Measurements from ENCODE around the gene SLC30A2. TPM values are rescaled to one million over a fixed set of nuclear protein-coding genes. Genes with fewer than 3 reads are reported as not detected.

Gene SLC30A2
- total RNA-seq, 1 experiment from 2014 or later: 3.0 TPM

DNA sequence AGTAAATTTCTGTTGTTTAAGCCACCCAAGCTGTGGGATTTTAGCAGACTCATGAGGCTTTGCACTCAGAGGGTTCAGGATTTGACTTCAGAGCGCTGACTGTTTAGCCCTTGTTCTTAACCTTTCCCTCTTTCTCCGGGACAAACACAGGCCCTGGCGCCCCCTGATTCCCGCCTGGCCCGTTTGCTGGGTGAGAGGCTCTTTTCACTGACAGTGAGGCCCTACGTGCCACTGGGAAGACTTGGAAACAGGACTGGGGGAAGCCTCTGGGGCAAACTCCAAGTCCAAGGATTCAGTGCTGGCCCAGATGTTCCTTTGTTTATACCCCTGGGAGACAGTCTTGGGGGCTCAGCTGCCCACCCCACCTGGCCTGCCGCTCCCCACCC, 33.3 kb upstream of the SLC30A2 start:
- Histone ChIP-seq H3K27me3 (replicated peaks; ENCODE audit: control insufficient read depth, insufficient read depth, low read length) (no peaks in the 10 kb centered on the region), H3K36me3 (ENCODE audit: control insufficient read depth, insufficient read depth, low read length) (no peaks in the 10 kb centered on the region), H3K4me3 (ENCODE audit: low read depth, low read length) (no peak overlapping the region), H3K9me3 (no peaks in the 10 kb centered on the region), H3K4me1 (peaks cover 45% of the 10 kb centered on the region)
- Mint-ChIP-seq H3K9me3 (ENCODE audit: unreplicated experiment) (no peaks in the 10 kb centered on the region), H3K27ac (ENCODE audit: unreplicated experiment) (peak overlapping the region; percentile 3), H3K4me1 (ENCODE audit: low read depth, unreplicated experiment) (peaks cover 12% of the 10 kb centered on the region), H3K27me3 (ENCODE audit: insufficient read depth, unreplicated experiment) (no peaks in the 10 kb centered on the region), H3K4me3 (ENCODE audit: unreplicated experiment) (peak overlapping the region; percentile 54), H3K36me3 (ENCODE audit: insufficient read depth, unreplicated experiment) (peaks cover 5% of the 10 kb centered on the region)
- TF ChIP-seq, protein P1, sequence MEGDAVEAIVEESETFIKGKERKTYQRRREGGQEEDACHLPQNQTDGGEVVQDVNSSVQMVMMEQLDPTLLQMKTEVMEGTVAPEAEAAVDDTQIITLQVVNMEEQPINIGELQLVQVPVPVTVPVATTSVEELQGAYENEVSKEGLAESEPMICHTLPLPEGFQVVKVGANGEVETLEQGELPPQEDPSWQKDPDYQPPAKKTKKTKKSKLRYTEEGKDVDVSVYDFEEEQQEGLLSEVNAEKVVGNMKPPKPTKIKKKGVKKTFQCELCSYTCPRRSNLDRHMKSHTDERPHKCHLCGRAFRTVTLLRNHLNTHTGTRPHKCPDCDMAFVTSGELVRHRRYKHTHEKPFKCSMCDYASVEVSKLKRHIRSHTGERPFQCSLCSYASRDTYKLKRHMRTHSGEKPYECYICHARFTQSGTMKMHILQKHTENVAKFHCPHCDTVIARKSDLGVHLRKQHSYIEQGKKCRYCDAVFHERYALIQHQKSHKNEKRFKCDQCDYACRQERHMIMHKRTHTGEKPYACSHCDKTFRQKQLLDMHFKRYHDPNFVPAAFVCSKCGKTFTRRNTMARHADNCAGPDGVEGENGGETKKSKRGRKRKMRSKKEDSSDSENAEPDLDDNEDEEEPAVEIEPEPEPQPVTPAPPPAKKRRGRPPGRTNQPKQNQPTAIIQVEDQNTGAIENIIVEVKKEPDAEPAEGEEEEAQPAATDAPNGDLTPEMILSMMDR (IDR thresholded peaks at IDR 0.05; ENCODE audit: insufficient read depth in 1 of 2, low read depth in 1 of 2, low read length in 1 of 2, severe bottlenecking in 1 of 2, unreplicated experiment in 1 of 2): no peak
- intact Hi-C loops (cut with micrococcal nuclease; ENCODE audit: unreplicated experiment): no loop called here
- BruUV-seq (replicated peaks): TSS peak; percentile 82
- DNase-seq: no peak
- POLR2A ChIA-PET: no interaction called here
- CTCF ChIA-PET: interaction anchor here (0.8 kb wide), 1 partner anchor 22 kb away, joined by 7 read pairs; no protein-coding TSS in a partner anchor

DNA sequence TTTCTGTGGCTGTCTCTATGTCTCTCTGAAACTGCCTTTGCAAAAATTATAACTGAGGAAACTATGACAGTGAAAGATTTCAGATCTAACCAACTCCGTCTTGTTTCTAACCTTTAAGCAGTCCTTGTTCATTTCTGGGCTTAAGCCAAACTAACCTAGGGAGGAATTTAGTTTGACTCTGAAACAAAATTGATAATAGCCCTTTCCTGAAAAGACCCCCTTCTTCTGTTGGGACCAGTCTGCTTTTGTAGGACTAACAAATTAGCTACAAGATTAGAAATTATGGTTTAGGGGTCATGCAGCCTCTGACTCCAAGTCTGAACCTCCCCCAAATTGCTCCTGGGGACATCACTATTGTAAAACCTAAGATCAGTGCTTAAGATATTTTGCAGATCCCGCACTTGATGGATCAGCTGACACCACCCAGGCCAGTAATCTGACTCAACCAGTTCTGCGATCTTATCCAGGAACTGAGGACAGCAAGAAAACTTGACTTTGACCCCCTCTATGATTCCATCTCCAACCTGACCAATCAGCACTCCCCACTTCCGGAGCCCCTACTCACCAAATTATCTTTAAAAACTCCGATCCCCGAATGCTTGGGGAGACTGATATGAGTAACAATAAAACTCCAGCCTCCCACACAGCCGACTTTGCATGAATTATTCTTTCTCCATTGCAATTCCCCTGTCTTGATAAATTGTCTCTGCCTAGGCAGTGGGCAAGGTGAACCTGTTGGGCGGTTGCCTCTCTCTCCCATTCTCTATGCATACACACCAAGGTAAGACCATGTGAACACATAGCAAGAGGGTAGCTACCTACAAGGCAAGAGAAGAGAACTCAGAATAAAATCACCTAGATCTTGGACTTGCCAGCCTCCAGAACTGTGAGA, 32.6 kb upstream of the SLC30A2 start:
- intact Hi-C loops (cut with micrococcal nuclease; ENCODE audit: unreplicated experiment): loop anchor here (1.0 kb wide), 1 partner anchor 33 kb away; no protein-coding TSS in a partner anchor
- Histone ChIP-seq H3K9me3 (no peaks in the 10 kb centered on the region), H3K4me3 (ENCODE audit: low read depth, low read length) (no peak overlapping the region), H3K27me3 (replicated peaks; ENCODE audit: control insufficient read depth, insufficient read depth, low read length) (no peaks in the 10 kb centered on the region), H3K36me3 (ENCODE audit: control insufficient read depth, insufficient read depth, low read length) (no peaks in the 10 kb centered on the region), H3K4me1 (peaks cover 40% of the 10 kb centered on the region)
- BruUV-seq (replicated peaks): no TSS peak
- no peaks in the 10 kb centered on the region for H3K9me3 Mint-ChIP-seq (ENCODE audit: unreplicated experiment)
- peaks cover 5% of the 10 kb centered on the region for H3K36me3 Mint-ChIP-seq (ENCODE audit: insufficient read depth, unreplicated experiment)
- peak overlapping the region; percentile 54 for H3K4me3 Mint-ChIP-seq (ENCODE audit: unreplicated experiment)
- H3K27me3 Mint-ChIP-seq (ENCODE audit: insufficient read depth, unreplicated experiment): no peaks in the 10 kb centered on the region
- H3K27ac Mint-ChIP-seq (ENCODE audit: unreplicated experiment): peak overlapping the region; percentile 3
- TF ChIP-seq, protein P1 (IDR thresholded peaks at IDR 0.05; ENCODE audit: insufficient read depth in 1 of 2, low read depth in 1 of 2, low read length in 1 of 2, severe bottlenecking in 1 of 2, unreplicated experiment in 1 of 2): no peak
- peaks cover 12% of the 10 kb centered on the region for H3K4me1 Mint-ChIP-seq (ENCODE audit: low read depth, unreplicated experiment)
- CTCF ChIA-PET: no interaction called here
- POLR2A ChIA-PET: interaction anchor here (0.6 kb wide), 1 partner anchor 9 kb away, joined by 3 read pairs; no protein-coding TSS in a partner anchor
- peak; percentile 66 for DNase-seq

DNA sequence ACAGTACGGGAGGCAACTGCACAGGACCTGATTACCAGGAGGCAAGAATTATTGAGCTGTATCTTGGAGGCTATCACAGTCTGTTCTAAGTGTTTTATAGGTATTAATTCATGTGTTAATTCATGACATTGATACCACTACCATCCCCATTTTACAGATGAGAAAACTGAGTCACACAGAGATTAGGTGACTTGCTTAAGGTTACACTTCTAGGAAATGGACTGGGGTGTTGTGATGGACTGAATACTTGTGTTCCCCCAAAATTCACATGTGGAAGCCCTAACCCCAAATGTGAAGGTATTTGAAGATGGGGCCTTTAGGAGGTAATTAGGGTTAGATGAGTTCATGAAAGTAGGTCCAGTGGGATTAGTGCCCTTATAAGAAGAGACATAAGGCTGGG, 31.6 kb upstream of the SLC30A2 start:
- no peak overlapping the region for H3K27ac Mint-ChIP-seq (ENCODE audit: unreplicated experiment)
- H3K9me3 Mint-ChIP-seq (ENCODE audit: unreplicated experiment): no peaks in the 10 kb centered on the region
- no peaks in the 10 kb centered on the region for H3K27me3 Mint-ChIP-seq (ENCODE audit: insufficient read depth, unreplicated experiment)
- intact Hi-C loops (cut with micrococcal nuclease; ENCODE audit: unreplicated experiment): no loop called here
- Histone ChIP-seq H3K9me3 (no peaks in the 10 kb centered on the region), H3K27me3 (replicated peaks; ENCODE audit: control insufficient read depth, insufficient read depth, low read length) (no peaks in the 10 kb centered on the region), H3K36me3 (ENCODE audit: control insufficient read depth, insufficient read depth, low read length) (no peaks in the 10 kb centered on the region), H3K4me3 (ENCODE audit: low read depth, low read length) (no peak overlapping the region), H3K4me1 (peaks cover 40% of the 10 kb centered on the region)
- H3K4me3 Mint-ChIP-seq (ENCODE audit: unreplicated experiment): no peak overlapping the region
- H3K4me1 Mint-ChIP-seq (ENCODE audit: low read depth, unreplicated experiment): peaks cover 8% of the 10 kb centered on the region
- peaks cover 5% of the 10 kb centered on the region for H3K36me3 Mint-ChIP-seq (ENCODE audit: insufficient read depth, unreplicated experiment)
- TF ChIP-seq, protein P1 (IDR thresholded peaks at IDR 0.05; ENCODE audit: insufficient read depth in 1 of 2, low read depth in 1 of 2, low read length in 1 of 2, severe bottlenecking in 1 of 2, unreplicated experiment in 1 of 2): no peak
- CTCF ChIA-PET: no interaction called here
- BruUV-seq (replicated peaks): no TSS peak
- POLR2A ChIA-PET: no interaction called here
- DNase-seq: no peak

Measured in Caco-2 (cell line).